ENCODE results near the gene KCNC1. TPM values are rescaled to one million over a fixed set of nuclear protein-coding genes. Genes with fewer than 3 reads are reported as not detected.

The KCNC1 gene
- total RNA-seq, 1 experiment from 2014 or later, result 0.04 TPM

DNA sequence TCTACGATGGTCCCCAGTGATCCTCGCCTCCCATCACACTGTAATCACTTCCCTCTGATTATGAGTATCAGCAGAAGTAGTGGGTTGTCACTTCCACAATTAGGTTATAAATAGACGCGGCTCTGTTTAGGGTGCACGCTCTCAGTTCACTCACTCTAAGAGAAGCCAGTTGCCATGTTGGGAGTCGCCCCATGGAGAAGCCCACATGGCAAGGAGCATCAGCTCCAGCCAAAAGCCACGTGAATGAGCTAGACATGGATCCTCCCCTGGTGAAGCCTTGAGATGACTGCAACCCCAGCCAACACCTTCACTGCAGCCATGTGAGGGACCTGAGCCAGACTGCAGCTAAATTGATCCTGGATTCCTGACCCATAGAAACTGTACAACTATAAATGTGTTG is 41.6 kb upstream of the KCNC1 start:
- no peak overlapping the region for H2BK15ac ChIP-seq (ENCODE audit: low read depth, low read length)
- no peaks in the 10 kb centered on the region for H3K79me1 ChIP-seq (ENCODE audit: insufficient read depth, low read depth, low read length, poor library complexity, severe bottlenecking)
- H2AFZ ChIP-seq (ENCODE audit: low read length), result no peak overlapping the region
- no peak overlapping the region for H3K23ac ChIP-seq (ENCODE audit: insufficient read length, low read depth, low read length)
- no peaks in the 10 kb centered on the region for H3K9me3 Mint-ChIP-seq
- no peak overlapping the region for H3K56ac ChIP-seq (ENCODE audit: insufficient read length, low read depth, low read length)
- DNase-seq, result no peak
- H3K4me2 ChIP-seq (ENCODE audit: insufficient read depth, insufficient read length, low read length), result no peak overlapping the region
- H3K36me3 Mint-ChIP-seq (ENCODE audit: insufficient read depth in 1 of 3, low read depth in 3 of 3), result no peaks in the 10 kb centered on the region
- no peak overlapping the region for H2BK120ac ChIP-seq (ENCODE audit: low read depth, low read length, poor library complexity, severe bottlenecking)
- no peak overlapping the region for H2AK5ac ChIP-seq (ENCODE audit: insufficient read length, low read length)
- H3K27ac Mint-ChIP-seq, result no peak overlapping the region
- H3K14ac ChIP-seq (ENCODE audit: insufficient read depth, low read length), result no peak overlapping the region
- no peaks in the 10 kb centered on the region for H3K4me1 ChIP-seq (ENCODE audit: insufficient read depth, low read length)
- no peak overlapping the region for H3K9ac ChIP-seq (ENCODE audit: extremely low read depth, insufficient read length, low read length)
- peaks cover 19% of the 10 kb centered on the region for H3K27me3 ChIP-seq (ENCODE audit: insufficient read depth, low read length)
- no peak overlapping the region for H2BK12ac ChIP-seq (ENCODE audit: insufficient read length, low read depth, low read length)
- H4K8ac ChIP-seq (replicated peaks; ENCODE audit: insufficient read length, low read depth, low read length), result no peak overlapping the region
- H3K27ac ChIP-seq (ENCODE audit: insufficient read length, low read depth, low read length), result no peak overlapping the region
- H3K18ac ChIP-seq (ENCODE audit: insufficient read length, low read depth, low read length), result no peak overlapping the region
- peaks cover 63% of the 10 kb centered on the region for H3K27me3 Mint-ChIP-seq (ENCODE audit: low read depth)
- H3K23me2 ChIP-seq (ENCODE audit: insufficient read length, low read depth, low read length, poor library complexity, severe bottlenecking), result peaks cover 4% of the 10 kb centered on the region
- H2BK5ac ChIP-seq (ENCODE audit: insufficient read length, low read length), result no peak overlapping the region
- H3K4ac ChIP-seq (ENCODE audit: low read depth, low read length), result no peak overlapping the region
- no peak overlapping the region for H2BK20ac ChIP-seq (ENCODE audit: low read depth, low read length, poor library complexity, severe bottlenecking)
- no CpG with 5 or more reads among the region's 7 CpGs for WGBS (ENCODE audit: extremely low coverage, insufficient read length, low lambda C conversion rate)
- no peak overlapping the region for H4K91ac ChIP-seq (ENCODE audit: insufficient read length, low read depth, low read length)
- no peak overlapping the region for H3K4me3 Mint-ChIP-seq
- H4K20me1 ChIP-seq (ENCODE audit: control insufficient read depth, insufficient read depth, insufficient read length), result no peaks in the 10 kb centered on the region
- H3K79me2 ChIP-seq (ENCODE audit: insufficient read depth, low read length), result 0 out of 2 replicates have a peak, but pooled peaks cover 1% of the 10 kb centered on the region
- TF ChIP-seq, protein P1, sequence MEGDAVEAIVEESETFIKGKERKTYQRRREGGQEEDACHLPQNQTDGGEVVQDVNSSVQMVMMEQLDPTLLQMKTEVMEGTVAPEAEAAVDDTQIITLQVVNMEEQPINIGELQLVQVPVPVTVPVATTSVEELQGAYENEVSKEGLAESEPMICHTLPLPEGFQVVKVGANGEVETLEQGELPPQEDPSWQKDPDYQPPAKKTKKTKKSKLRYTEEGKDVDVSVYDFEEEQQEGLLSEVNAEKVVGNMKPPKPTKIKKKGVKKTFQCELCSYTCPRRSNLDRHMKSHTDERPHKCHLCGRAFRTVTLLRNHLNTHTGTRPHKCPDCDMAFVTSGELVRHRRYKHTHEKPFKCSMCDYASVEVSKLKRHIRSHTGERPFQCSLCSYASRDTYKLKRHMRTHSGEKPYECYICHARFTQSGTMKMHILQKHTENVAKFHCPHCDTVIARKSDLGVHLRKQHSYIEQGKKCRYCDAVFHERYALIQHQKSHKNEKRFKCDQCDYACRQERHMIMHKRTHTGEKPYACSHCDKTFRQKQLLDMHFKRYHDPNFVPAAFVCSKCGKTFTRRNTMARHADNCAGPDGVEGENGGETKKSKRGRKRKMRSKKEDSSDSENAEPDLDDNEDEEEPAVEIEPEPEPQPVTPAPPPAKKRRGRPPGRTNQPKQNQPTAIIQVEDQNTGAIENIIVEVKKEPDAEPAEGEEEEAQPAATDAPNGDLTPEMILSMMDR (conservative IDR thresholded peaks at IDR 0.05), result no peak
- H3T11ph ChIP-seq (ENCODE audit: low read length), result no peak overlapping the region
- H3K9me3 ChIP-seq (ENCODE audit: control insufficient read depth, low read depth, low read length), result no peaks in the 10 kb centered on the region
- H3K4me1 Mint-ChIP-seq, result peaks cover 0 to 11% of the 10 kb centered on the region in 2 experiments; a peak in 3 of 4 replicates
- H4K5ac ChIP-seq (ENCODE audit: insufficient read length, low read depth, low read length), result no peak overlapping the region
